Measurements from ENCODE around the gene RBM33.

Gene RBM33

GRCh38 chr7:155738104-155738503, 93.6 kb downstream of the RBM33 start:
- no peak overlapping the region for H3K4me3 ChIP-seq (ENCODE audit: control insufficient read depth, low read depth, low read length)
- no peak for DNase-seq (ENCODE audit: low read depth)
- TF ChIP-seq CTCF (conservative IDR thresholded peaks at IDR 0.05; ENCODE audit: control insufficient read depth, insufficient read depth, low read depth, low read length) = no peak

GRCh38 chr7:155738652-155739537, 94.4 kb downstream of the RBM33 start:
- peak; percentile 85 for DNase-seq (ENCODE audit: low read depth)
- H3K4me3 ChIP-seq (ENCODE audit: control insufficient read depth, low read depth, low read length) = no peak overlapping the region
- TF ChIP-seq CTCF (conservative IDR thresholded peaks at IDR 0.05; ENCODE audit: control insufficient read depth, insufficient read depth, low read depth, low read length) = peak; percentile 82

GRCh38 chr7:155739538-155740143, 95.2 kb downstream of the RBM33 start:
- DNase-seq (ENCODE audit: low read depth) = no peak
- no peak overlapping the region for H3K4me3 ChIP-seq (ENCODE audit: control insufficient read depth, low read depth, low read length)
- no peak for TF ChIP-seq CTCF (conservative IDR thresholded peaks at IDR 0.05; ENCODE audit: control insufficient read depth, insufficient read depth, low read depth, low read length)

- no peak for TF ChIP-seq CTCF (conservative IDR thresholded peaks at IDR 0.05; ENCODE audit: control insufficient read depth, insufficient read depth, low read depth, low read length)
- no peak overlapping the region for H3K4me3 ChIP-seq (ENCODE audit: control insufficient read depth, low read depth, low read length)
- DNase-seq (ENCODE audit: low read depth) = no peak
Observed at GRCh38 chr7:155741082-155741481, 96.6 kb downstream of the RBM33 start.

GRCh38 chr7:155741805-155742204, 97.3 kb downstream of the RBM33 start:
- H3K4me3 ChIP-seq (ENCODE audit: control insufficient read depth, low read depth, low read length) = no peak overlapping the region
- DNase-seq (ENCODE audit: low read depth) = no peak
- TF ChIP-seq CTCF (conservative IDR thresholded peaks at IDR 0.05; ENCODE audit: control insufficient read depth, insufficient read depth, low read depth, low read length) = no peak

- no peak for DNase-seq (ENCODE audit: low read depth)
- TF ChIP-seq CTCF (conservative IDR thresholded peaks at IDR 0.05; ENCODE audit: control insufficient read depth, insufficient read depth, low read depth, low read length) = no peak
- no peak overlapping the region for H3K4me3 ChIP-seq (ENCODE audit: control insufficient read depth, low read depth, low read length)
Observed at GRCh38 chr7:155743177-155743576, 98.7 kb downstream of the RBM33 start.
